HG03139 (cell line): ENCODE measurements around the gene SH3BP4.

ENCODE experiments used
- ATAC-seq: cut with Tn5 transposase; IDR thresholded peaks from one replicate; pipeline ENCODE4 v1.9.1; 2021; ENCODE audit not compliant: unreplicated experiment

The SH3BP4 gene

GRCh38 chr2:234940527-234940926, 11.3 kb upstream of the SH3BP4 start:
- no peak for ATAC-seq

DNA sequence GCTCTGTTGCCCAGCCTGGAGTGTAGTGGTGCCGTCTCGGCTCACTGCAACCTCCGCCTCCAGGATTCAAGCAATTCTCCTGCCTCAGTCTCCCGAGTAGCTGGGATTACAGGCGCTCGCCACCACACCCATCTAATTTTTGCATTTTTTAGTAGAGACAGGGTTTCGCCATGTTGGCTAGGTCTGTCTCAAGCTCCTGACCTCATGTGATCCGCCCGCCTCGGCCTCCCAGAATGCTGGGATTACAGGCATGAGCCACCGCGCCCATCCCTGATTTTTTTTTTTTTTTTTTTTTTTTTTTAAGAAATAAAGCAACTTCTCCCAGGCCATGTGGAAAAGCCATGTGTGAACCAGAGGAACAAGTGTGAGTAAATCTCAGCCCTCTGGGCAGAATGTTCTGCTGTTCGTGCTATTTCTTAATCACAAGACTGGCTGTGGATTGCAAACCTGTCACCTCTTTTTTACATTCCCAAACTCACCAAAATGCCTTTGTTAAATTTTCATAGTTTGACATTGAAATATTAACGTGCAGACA, 6.4 kb upstream of the SH3BP4 start:
- no peak for ATAC-seq

DNA sequence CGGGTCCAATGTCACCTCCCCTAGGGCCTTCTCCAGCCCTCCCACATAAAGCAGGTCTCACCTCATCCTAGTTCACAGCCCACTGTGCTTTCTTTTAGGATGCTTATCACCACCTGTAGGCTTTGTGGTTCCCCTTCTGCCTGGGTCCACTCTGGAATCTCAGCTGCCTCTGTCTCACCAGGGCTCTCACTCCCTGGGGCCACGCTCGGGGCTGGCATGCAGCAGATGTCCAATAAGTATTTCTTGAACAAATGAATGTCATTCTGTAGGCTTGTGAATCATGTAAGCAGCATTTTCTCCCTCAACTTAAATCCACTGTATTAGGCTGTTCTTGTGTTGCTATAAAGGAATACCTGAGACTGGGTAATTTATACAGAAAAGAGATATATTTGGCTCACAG, 4.3 kb upstream of the SH3BP4 start:
- no peak for ATAC-seq

DNA sequence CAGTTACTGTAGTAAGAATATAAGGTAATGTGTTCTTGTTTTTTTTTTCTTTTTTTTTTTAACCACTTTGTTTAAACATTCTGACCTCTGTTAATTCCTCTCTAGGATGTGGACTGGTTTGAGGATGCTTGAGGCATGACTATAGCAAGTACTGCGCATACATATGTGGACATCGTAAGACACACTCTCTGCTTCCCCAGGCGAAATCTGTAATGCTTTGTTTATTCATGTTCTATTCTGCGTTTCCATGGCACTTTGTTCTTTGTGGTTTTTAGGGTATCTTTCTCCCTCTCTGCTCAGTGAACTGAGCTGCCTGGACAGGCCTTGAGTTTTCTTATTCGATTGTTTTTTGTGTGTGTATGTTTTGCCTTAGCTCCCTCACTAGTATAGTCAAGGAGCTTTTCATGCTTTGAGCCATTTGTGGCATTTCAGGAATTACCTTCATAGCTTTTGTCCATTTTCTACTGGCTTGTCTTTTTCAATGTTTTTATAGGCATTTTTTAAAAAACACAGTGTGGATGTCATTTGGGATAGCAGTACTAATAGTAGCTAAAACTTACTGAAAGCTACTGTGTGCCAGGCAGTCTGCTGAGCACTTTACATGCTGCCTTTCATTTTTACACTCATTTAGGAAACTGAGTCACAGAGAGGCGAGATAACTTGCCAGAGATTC, 1.9 kb upstream of the SH3BP4 start:
- no peak for ATAC-seq

DNA sequence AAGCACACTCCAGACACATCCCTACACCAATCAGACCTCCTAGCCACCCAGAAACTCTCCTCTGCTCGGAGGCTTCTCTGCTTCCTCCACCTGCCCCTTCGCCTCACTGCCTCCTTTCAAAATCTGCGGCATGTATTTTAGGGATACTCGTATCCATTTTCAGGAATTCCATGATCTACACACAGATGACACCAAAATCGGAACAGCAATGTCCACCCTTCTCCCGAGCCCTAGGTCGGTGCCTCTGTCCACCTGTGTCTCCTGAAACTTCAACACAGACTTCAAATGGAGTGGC, 1.4 kb upstream of the SH3BP4 start:
- ATAC-seq, result no peak

GRCh38 chr2:234950730-234951663, 820 bp upstream of the SH3BP4 start:
- no peak for ATAC-seq

- no peak for ATAC-seq
Observed at GRCh38 chr2:234952270-234953115, 676 bp downstream of the SH3BP4 start.

DNA sequence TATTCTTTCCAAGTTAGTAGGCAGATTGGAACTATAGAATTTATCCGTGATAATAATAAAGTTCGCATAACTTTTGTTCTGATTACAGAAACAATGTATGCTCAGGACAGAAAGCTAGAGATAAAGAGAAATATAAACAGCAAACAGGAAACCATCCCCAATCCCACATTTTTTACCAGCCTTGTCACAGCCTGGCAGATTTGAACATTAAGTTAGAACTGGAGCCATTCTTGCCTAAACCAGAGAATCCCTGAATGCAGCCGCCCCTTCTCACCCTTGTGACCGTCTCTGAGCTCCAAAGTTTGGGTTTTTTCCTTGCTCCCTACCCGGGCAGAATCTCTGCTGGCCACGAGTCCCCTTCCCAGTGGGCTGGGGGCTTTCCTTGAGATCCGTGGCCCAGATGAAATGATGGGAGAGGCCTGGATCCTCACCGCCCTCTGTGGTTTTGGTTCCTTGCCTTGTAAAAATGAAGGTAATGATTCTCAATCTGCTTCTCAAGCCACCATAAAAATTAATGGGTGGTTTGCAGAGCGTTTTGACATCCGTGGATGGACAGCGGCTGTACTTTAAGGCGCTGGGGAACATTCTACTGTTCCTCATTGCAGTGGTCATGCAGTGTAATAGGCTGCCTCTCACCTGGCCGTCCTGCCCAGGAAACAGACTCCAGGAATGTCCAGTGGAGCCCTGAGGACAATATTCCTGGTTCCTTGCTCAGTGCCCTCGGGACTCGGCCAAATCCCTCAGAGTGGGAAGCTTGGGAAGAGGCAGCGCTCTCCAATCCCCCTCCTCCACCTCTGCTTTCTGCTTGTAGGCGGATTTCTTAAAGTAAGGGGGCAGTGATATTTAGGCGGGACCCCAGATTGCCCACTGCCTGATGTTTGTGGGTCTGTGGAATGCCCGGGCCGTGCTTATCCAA, 1.6 kb downstream of the SH3BP4 start:
- no peak for ATAC-seq

- no peak for ATAC-seq
Observed at GRCh38 chr2:234954551-234954992, 2.8 kb downstream of the SH3BP4 start.

DNA sequence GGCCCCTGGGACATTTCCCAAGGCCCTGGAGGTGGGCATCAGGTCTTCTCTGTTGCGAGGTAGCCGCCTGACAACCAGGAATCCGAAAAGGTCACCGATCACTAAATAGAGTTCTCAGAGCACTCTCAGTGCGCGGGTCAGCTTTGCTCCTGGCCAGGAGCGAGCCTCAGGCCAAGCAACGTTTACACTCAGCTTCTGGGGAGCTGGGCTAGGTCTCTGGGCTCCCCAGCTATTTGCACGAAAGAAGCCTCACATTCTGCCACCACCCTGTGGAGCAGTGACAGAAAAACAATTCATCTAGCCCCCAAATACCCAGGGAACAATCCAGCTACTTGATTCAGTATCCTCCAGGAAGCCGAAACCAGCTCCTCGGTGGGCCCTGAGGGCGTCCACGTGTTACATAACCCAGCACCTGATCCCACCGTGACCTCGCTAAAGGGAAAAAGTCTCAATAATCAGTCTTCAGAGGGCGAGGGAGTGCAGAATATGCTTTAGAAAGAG, 3.3 kb downstream of the SH3BP4 start:
- ATAC-seq, result no peak

GRCh38 chr2:234955971-234956509, 4.2 kb downstream of the SH3BP4 start:
- no peak for ATAC-seq

- no peak for ATAC-seq
Observed at GRCh38 chr2:234957834-234958135, 6.0 kb downstream of the SH3BP4 start.

- no peak for ATAC-seq
Observed at GRCh38 chr2:234958311-234958710, 6.5 kb downstream of the SH3BP4 start.

- no peak for ATAC-seq
Observed at GRCh38 chr2:234958746-234959395, 7.1 kb downstream of the SH3BP4 start.

DNA sequence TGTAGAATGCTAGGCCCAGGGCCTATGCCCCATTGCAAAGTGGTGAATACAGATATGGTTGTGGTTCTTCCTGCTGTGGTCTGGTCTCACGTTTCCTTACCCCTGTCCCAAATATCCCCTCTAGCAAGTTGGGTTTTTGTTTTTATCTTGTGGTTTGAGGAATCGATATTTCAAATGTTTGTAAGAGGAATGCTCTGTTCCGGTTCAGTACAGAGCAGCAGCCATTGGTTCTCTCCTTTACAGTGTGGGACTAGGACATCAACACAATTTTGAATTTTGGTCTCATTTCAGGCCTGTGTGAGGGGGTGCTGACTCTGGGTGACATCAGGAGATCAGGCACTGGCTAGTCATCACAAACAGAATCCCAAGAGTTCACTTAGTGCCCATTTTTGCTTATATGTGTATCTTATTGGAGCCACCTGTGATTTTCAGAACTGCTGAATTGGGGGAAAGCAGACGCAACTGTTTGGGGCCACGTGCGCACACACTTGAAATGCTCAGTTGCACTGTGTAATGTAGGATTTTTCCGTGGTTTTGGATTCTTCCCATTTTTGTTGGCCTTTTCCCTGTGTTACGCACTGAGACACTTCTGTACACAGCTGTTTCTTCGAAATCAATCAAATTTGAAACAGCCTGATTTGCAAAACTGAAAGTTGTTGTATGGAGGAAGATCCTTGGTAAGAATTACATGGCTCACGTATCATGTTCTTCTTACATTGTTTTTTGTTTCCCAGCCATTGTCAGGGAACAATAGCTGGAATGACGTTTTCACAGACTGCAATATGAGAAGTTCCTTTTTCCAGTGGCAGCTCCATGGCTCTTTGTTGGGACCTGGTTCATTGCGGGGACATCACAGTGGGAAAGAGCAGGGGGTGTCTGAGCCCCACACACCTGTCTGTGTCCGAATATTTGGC, 8.6 kb downstream of the SH3BP4 start:
- ATAC-seq, result no peak

- no peak for ATAC-seq
Observed at GRCh38 chr2:234961784-234962183, 10.0 kb downstream of the SH3BP4 start.

- no peak for ATAC-seq
Observed at GRCh38 chr2:234963773-234964615, 12.2 kb downstream of the SH3BP4 start.
